Stimulated activated CD8-positive, alpha-beta memory T cell treated with anti-CD3 and anti-CD28 coated beads, Interleukin-12 subunit alpha, Interleukin-12 subunit beta, amount 100 ng/mL, for 4 hours (primary cell): ENCODE data around the gene AGAP2.
"Not testable (repeated sequence)": the region's sequence is repeated elsewhere in the genome, so short reads cannot be mapped to it uniquely, and the experiment has no call there.

Source experiments
- DNase-seq: peaks from one replicate; pipeline ENCODE4 v3.0.0-alpha.2; 2020; ENCODE audit warnings: low read depth

Gene AGAP2

GRCh38 chr12:57738661-57739237, at the start of gene AGAP2:
Gene AGAP2 (minus strand): TSS chr12:57738742. CDS start chr12:57738246, 496 bp downstream.
- DNase-seq: no peak

- no peak for DNase-seq
Measured at GRCh38 chr12:57783861-57784260, 45.3 kb upstream of the AGAP2 start.

- DNase-seq: no peak
Measured at GRCh38 chr12:57783466-57783801, 44.9 kb upstream of the AGAP2 start.

- DNase-seq: peak; percentile 92
Measured at GRCh38 chr12:57782608-57783465, 44.3 kb upstream of the AGAP2 start, which contains the start of gene TSFM. Gene TSFM (plus strand): TSS chr12:57782787. CDS start chr12:57782802, 15 bp downstream.

- no peak for DNase-seq
Measured at GRCh38 chr12:57782243-57782607, 43.7 kb upstream of the AGAP2 start.

GRCh38 chr12:57781801-57782200, 43.3 kb upstream of the AGAP2 start:
- no peak for DNase-seq

GRCh38 chr12:57781244-57781643, 42.7 kb upstream of the AGAP2 start:
- no peak for DNase-seq

GRCh38 chr12:57780284-57780897, 41.8 kb upstream of the AGAP2 start:
- no peak for DNase-seq

GRCh38 chr12:57779736-57780135, 41.2 kb upstream of the AGAP2 start:
- DNase-seq: no peak

GRCh38 chr12:57777911-57778310, 39.4 kb upstream of the AGAP2 start:
- no peak for DNase-seq

GRCh38 chr12:57777367-57777766, 38.8 kb upstream of the AGAP2 start:
- no peak for DNase-seq

GRCh38 chr12:57776247-57776587, 37.7 kb upstream of the AGAP2 start:
- no peak for DNase-seq

- DNase-seq: no peak
Measured at GRCh38 chr12:57775563-57776246, 37.2 kb upstream of the AGAP2 start.

GRCh38 chr12:57775044-57775443, 36.5 kb upstream of the AGAP2 start:
- DNase-seq: no peak

- not testable (repeated sequence) for DNase-seq
Measured at GRCh38 chr12:57774634-57775033, 36.1 kb upstream of the AGAP2 start.

- DNase-seq: no peak
Measured at GRCh38 chr12:57772429-57773322, 34.1 kb upstream of the AGAP2 start, which contains the start of gene EEF1AKMT3. Gene EEF1AKMT3 (plus strand): TSS chr12:57772614. CDS start chr12:57772725, 111 bp downstream.

GRCh38 chr12:57771873-57772428, 33.4 kb upstream of the AGAP2 start, which contains the start of gene METTL1:
Gene METTL1 (minus strand): TSS chr12:57772105. CDS start chr12:57772083, 22 bp downstream.
- peak; percentile 88 for DNase-seq

- peak; percentile 76 for DNase-seq
Measured at GRCh38 chr12:57771236-57771872, 32.8 kb upstream of the AGAP2 start.

- no peak for DNase-seq
Measured at GRCh38 chr12:57770734-57771133, 32.2 kb upstream of the AGAP2 start.

GRCh38 chr12:57769594-57769993, 31.1 kb upstream of the AGAP2 start:
- no peak for DNase-seq

- DNase-seq: no peak
Measured at GRCh38 chr12:57767876-57768275, 29.3 kb upstream of the AGAP2 start.
